Stimulated activated CD4-positive, alpha-beta T cell treated with anti-CD3 and anti-CD28 coated beads, Interleukin-1b, Interleukin-23, amount 100 ng/mL, for 24 hours (primary cell): ENCODE results near the gene PRKG1.

Experiments
- DNase-seq, 4 experiments: peaks; one replicate each; pipeline ENCODE4 v3.0.0-alpha.2; 2020; ENCODE audit warnings: low read depth in 4 of 4, low spot score in 1 of 4

PRKG1 gene

DNA sequence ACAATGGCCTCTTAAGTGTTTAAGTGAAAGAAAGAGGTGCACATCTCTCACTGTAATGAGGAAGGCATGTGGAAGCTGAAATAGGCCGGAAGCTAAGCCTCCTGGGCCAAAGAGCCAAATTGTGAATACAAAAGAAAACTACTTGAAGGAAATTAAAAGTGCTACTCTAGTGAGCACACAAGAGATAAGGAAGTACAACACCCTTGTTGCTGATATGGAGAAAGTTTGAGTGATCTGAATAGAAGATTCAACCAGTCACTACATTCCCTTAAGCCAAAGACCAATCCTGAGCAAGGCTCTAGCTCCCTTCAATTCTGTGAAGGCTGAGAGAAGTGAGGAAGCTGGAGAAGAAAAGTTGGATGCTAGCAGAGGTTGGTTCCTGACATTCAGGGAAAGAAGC, 1248.0 kb downstream of the PRKG1 start:
- DNase-seq, result no peak

DNA sequence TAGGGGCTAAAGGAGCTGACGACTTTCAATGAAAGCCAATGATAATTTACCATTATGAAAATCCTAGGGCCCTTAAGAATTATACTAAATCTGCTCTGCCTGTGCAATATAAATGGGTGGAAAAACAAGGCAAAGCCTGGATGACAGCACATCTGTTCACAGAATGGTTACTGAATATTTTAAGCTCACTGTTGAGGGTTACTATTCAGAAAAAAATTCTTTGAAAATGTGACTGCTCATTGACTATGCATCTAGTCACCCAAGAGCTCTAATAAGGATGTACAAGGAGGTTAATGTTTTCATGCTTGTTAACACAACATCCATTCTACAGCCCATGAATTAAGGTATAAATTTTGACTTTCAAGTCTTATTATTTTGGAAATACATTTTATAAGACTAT, 1248.6 kb downstream of the PRKG1 start:
- DNase-seq, result no peak

DNA sequence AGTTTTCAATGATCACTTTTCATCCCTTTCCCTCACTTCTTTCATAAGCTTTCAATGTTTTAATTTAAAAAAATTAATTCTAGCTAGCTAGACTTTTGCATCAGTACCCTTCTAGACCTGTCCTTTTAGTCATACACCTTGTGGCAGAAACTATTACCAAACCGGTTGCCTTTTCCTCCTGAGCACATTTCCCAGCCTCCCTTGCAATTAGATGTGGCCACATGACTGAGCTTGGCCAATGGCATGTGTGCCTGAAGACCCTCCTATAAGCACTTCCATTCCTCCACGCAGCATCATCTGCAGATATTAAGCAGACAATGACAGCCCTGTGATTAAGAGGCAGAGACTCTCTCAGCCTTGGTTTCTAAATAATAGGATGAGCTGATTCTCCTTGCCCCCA, 1252.1 kb downstream of the PRKG1 start:
- no peak for DNase-seq

DNA sequence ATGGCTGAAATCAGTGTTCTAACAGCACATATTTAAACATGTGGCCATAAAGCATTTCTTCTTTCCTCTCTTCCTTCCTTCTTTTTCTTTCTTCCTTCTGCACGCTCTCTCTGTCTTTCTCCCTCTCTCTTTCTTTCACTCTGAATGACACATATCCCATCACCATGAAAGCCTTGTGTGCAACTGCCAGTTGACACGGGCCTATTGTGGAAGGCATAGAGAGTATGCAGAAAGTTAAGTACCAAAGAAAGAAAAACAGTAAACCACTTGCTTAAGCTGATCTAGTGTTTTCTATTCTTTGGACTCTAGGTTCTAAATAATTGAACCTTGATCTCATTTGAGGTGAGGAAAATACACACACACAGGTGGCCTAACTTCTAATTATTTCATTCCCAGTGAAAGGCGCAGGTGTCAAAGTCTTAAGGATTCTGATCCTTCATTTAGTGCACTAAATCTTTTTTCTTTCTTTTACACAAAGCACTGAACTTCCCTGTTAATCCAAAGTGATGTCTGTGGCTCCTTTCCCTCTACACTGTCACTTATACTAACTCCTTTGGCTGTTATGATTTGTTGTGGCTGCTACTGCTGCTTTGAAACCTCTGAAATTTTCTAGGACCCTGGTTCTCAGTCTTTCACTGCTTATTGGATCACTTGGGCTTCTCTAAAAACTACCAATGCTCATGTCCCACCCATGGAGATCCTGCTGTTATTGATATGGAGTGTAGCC, 1257.5 kb downstream of the PRKG1 start:
- DNase-seq, result no peak

DNA sequence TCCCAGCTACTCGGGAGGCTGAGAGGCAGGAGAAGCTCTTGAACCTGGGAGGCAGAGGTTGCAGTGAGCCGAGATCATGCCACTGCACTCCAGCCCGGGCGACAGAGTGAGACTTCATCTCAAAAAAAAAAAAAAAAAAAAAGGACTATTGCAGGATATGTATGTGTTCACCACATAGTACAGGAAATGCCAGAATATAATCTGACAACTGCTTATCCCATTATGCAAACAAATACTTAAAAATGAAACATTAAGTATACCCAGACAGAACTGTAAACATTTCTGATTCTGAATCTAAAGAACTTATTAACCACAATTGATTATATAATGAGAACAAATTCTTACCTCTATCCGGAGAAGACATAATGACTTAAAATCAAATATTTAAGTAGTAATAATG, 1258.5 kb downstream of the PRKG1 start:
- DNase-seq, result no peak

DNA sequence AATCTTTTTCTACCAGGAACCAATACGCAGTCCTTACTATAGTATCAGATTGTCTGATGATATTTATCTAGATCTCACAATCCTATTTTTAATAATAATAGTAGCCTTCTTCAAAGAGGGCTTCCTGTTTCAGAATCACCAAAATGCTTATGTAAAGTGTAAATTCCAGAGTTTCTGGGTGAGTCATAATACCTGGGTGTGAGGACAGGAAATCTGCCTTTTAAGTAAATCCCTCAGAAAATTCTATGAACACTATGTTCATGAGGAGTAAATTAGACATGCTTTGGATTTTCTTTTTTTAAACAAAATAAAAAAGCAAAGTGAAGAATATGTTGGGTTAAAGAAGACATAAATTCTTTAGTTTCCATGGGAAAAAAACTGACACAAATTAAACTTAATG, 1260.3 kb downstream of the PRKG1 start:
- no peak for DNase-seq

DNA sequence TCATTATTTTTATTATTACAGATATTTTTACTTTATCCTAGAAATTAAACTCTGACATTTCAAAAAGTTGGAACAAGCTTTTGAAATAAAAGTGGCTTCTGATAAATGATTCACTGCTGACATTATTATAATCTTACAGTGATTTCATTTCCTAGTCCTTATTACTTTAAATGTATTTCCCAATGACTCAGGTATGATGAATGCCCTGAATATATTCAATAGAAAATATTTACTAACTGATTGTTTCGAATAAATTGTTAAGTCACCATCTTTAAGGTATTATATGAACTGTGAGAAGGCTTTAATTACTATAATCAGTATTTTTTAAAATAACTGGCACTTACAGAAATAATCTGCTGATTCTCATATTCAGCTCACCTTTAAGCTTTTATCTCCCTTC, 1261.4 kb downstream of the PRKG1 start:
- DNase-seq, result no peak

DNA sequence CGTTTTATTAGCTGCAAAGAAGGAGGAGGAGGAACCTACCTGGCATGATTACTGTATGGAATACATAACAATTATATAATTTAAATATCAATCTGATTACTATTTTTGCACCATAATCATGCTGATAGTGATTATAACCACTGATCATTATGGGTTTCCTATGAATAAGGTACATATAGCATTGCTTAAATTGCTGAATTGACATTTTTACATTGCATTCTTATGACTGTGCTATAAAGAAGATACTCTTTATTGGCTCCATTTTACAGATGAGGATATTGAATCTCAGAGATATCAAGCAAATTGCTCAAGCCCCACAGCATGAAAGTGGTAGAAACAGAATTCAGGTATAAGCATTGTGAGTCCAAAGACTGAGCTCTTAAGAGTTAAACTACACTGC, 1262.9 kb downstream of the PRKG1 start:
- DNase-seq, result no peak

DNA sequence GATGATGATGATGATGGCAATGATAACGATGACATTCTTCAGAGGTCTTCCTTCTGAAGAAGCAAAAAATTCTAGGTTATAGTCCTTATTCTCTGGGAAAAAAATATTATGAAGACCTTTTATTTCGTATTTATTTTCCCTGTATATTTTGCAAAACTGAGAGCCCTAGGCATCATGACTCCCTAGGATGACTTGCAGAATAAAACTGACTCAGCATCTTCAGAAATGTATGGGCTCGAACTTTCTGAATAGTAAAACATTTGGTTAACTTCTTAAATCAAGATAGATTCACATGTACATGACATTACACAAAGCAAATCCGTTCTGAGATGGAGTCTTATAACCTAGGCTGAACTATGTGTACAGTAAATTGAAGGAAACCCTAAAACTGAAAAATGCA, 1269.2 kb downstream of the PRKG1 start:
- DNase-seq, result no peak

DNA sequence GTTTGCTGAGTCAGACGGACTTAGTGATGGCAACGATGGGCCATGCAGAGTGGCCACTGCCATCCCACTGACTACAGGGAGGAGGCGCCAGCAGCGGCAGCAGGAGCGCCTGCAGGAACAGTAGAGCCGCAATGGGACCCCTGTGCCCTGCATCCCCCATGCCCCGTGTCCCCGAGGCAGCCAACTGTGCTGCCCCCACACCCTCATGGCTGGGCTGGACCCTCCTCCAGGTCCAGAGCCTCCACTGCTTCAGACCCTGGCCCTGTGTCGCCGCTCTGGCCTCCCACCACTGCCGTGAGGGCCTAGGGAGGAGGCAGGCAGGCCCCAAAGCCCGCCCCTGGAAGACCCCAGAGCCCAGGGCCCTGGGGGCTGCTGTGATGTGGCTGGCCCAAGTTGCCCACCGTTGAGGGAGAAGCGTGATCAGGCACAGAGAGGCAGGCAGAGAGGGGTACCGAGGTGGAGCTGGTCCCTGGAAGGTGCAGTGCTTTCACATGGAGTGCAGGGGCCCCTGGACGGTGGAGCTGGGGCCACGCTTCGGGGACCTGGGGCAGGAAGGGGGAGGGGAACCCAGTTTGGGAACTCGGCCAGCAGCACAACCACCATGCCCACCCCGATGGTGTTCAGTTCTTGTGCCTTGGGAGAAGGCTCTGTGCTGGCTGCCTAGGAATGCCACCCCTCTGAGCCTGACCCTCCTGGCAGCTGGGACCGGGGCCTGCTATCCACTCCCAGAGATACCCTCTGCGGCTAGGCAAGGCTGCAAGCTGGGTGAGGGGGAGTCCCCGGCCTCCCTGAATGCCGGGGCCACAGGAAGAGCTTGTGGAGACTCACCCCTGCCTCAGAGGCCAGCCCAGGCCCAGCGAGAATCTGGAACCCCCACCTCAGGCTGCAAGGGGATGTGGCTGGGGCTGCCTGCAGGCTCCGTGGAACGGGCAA, 1272.4 kb downstream of the PRKG1 start:
- no peak for DNase-seq

DNA sequence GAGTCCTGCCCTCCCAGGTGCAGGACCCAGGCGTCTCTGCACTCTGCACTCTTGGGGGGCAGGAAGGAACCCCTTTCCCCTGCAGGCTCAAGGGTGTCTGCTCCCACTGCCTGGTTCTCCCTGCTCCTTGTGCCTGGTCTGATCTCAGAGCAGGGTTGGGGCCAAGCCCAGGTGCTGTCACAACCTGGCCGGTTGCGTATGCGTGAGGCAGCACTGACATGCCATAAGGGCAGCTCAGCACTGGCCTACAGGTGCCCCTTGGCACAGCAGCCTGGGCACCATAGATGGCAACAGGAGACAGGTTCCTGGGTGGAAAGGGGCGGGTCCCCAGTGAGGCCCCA, 1273.0 kb downstream of the PRKG1 start:
- no peak for DNase-seq
